Smooth muscle cell (in vitro differentiated cells): ENCODE results near the gene EPGN. TPM values are rescaled to one million over a fixed set of nuclear protein-coding genes. Genes with fewer than 3 reads are reported as not detected.

ENCODE experiments used
- DNase-seq: peaks from one replicate; lab custom pipeline; 2025; ENCODE audit not compliant: unreplicated experiment; lab: John Stamatoyannopoulos, UW
- H2AFZ ChIP-seq: fragments of 200-600 bp; sonication (generic); 2 replicates; pipeline ENCODE4 v1.6.0; 2016; ENCODE audit warnings: antibody characterized with exemption, low read depth, mild to moderate bottlenecking
- H3F3A ChIP-seq: fragments of 200-600 bp; sonication (generic); 2 replicates; pipeline ENCODE4 v1.6.0; 2017; ENCODE audit warnings: antibody characterized with exemption, low read depth
- H3K27ac ChIP-seq: fragments of 200-600 bp; sonication (generic); 2 replicates; pipeline ENCODE4 v1.5.1; 2016; ENCODE audit warnings: low read depth, mild to moderate bottlenecking
- H3K27me3 ChIP-seq: fragments of 200-600 bp; sonication (generic); 2 replicates; pipeline ENCODE4 v1.6.1; 2016; ENCODE audit warnings: low read depth, mild to moderate bottlenecking
- H3K36me3 ChIP-seq: fragments of 200-600 bp; sonication (generic); 2 replicates; pipeline ENCODE4 v1.5.1; 2016; ENCODE audit warnings: low read depth
- H3K4me1 ChIP-seq: fragments of 200-600 bp; sonication (generic); 2 replicates; pipeline ENCODE4 v1.5.1; 2016; ENCODE audit warnings: low read depth
- H3K4me2 ChIP-seq: fragments of 200-600 bp; sonication (generic); 2 replicates; pipeline ENCODE4 v1.6.0; 2016; ENCODE audit warnings: mild to moderate bottlenecking
- H3K4me3 ChIP-seq: fragments of 200-600 bp; sonication (generic); 2 replicates; pipeline ENCODE4 v1.5.1; 2016; ENCODE audit warnings: mild to moderate bottlenecking
- H3K79me2 ChIP-seq: fragments of 200-600 bp; sonication (generic); 2 replicates; pipeline ENCODE4 v1.6.0; 2016; ENCODE audit warnings: low read depth, mild to moderate bottlenecking
- H3K9ac ChIP-seq: fragments of 200-600 bp; sonication (generic); 2 replicates; pipeline ENCODE4 v1.6.0; 2016; ENCODE audit warnings: low read depth
- H3K9me3 ChIP-seq: fragments of 200-600 bp; sonication (generic); replicated peaks from 2 replicates; pipeline ENCODE4 v1.5.1; 2016; ENCODE audit warnings: low read depth
- H4K20me1 ChIP-seq: fragments of 200-600 bp; sonication (generic); 2 replicates; pipeline ENCODE4 v1.6.0; 2016; ENCODE audit warnings: low read depth
- CTCF ChIP-seq: fragments of 200-600 bp; sonication (generic); IDR thresholded peaks from 2 replicates; pipeline ENCODE4 v1.5.1; 2017; ENCODE audit warnings: borderline replicate concordance, mild to moderate bottlenecking, antibody characterized with exemption; ENCODE audit not compliant: insufficient read depth, poor library complexity, severe bottlenecking
- whole genome bisulfite sequencing: methylation state at CpG from one replicate; pipeline ENCODE4 v1.1.7; 2016; ENCODE audit warnings: low lambda C conversion rate; 5-methylcytosine and 5-hydroxymethylcytosine counted together
- polyA plus RNA-seq: library from polyadenylated mRNA; unstranded; fragments of >200 nt; fragmentation: Nextera tagmentation; extraction: Ambion mirVana; gene quantifications from 2 replicates; pipeline ENCODE4 v1.2.1, GENCODE V29; 2016
- total RNA-seq: library from RNA; depleted of rRNA; stranded (reverse); fragments of >200 nt; gene quantifications from 2 replicates; pipeline ENCODE4 v1.2.3, GENCODE V29; 2014

Gene EPGN
- total and polyA plus RNA-seq, 2 experiments from 2014 or later, result 1.6 to 31.8 TPM

GRCh38 chr4:74319470-74319869 is 11.2 kb downstream of the EPGN start:
- no peak for TF ChIP-seq CTCF
- Histone ChIP-seq H3K36me3 (no peaks in the 10 kb centered on the region), H3K4me3 (no peak overlapping the region), H3K4me2 (no peak overlapping the region), H4K20me1 (no peaks in the 10 kb centered on the region), H3K9me3 (no peaks in the 10 kb centered on the region), H3K4me1 (no peaks in the 10 kb centered on the region), H2AFZ (no peak overlapping the region), H3K27me3 (no peaks in the 10 kb centered on the region), H3K27ac (peak overlapping the region; percentile 35), H3K9ac (no peak overlapping the region), H3F3A (no peaks in the 10 kb centered on the region), H3K79me2 (no peaks in the 10 kb centered on the region)
- DNase-seq, result no peak
- WGBS, result 64% methylated on average over 6 of the region's 6 CpGs

GRCh38 chr4:74320559-74321118 is 12.4 kb downstream of the EPGN start:
- Histone ChIP-seq H4K20me1 (no peaks in the 10 kb centered on the region), H3F3A (no peaks in the 10 kb centered on the region), H3K4me1 (no peaks in the 10 kb centered on the region), H3K36me3 (no peaks in the 10 kb centered on the region), H3K79me2 (no peaks in the 10 kb centered on the region), H3K27ac (peak overlapping the region; percentile 35), H2AFZ (peak overlapping the region; percentile 66), H3K9ac (no peak overlapping the region), H3K27me3 (no peaks in the 10 kb centered on the region), H3K4me3 (no peak overlapping the region), H3K4me2 (peak overlapping the region; percentile 37), H3K9me3 (no peaks in the 10 kb centered on the region)
- DNase-seq, result no peak
- 35% methylated on average over 4 of the region's 4 CpGs for WGBS
- peak; percentile 59 for TF ChIP-seq CTCF

GRCh38 chr4:74322301-74322700 is 14.0 kb downstream of the EPGN start:
- no peak overlapping the region for H3K4me3 ChIP-seq
- H3K79me2 ChIP-seq, result no peaks in the 10 kb centered on the region
- H2AFZ ChIP-seq, result no peak overlapping the region
- no peaks in the 10 kb centered on the region for H3K36me3 ChIP-seq
- no peak overlapping the region for H3K27ac ChIP-seq
- WGBS, result 86% methylated on average over 3 of the region's 3 CpGs
- H3K4me2 ChIP-seq, result no peak overlapping the region
- no peak for DNase-seq
- no peak overlapping the region for H3K9ac ChIP-seq
- TF ChIP-seq CTCF, result no peak
- no peaks in the 10 kb centered on the region for H3K27me3 ChIP-seq
- no peaks in the 10 kb centered on the region for H4K20me1 ChIP-seq
- no peaks in the 10 kb centered on the region for H3K4me1 ChIP-seq
- no peaks in the 10 kb centered on the region for H3K9me3 ChIP-seq
- H3F3A ChIP-seq, result no peaks in the 10 kb centered on the region

- H3K4me2 ChIP-seq, result no peak overlapping the region
- H3F3A ChIP-seq, result no peaks in the 10 kb centered on the region
- H4K20me1 ChIP-seq, result no peaks in the 10 kb centered on the region
- TF ChIP-seq CTCF, result no peak
- H3K4me1 ChIP-seq, result no peaks in the 10 kb centered on the region
- DNase-seq, result no peak
- H3K9me3 ChIP-seq, result no peaks in the 10 kb centered on the region
- no peak overlapping the region for H3K4me3 ChIP-seq
- no peaks in the 10 kb centered on the region for H3K36me3 ChIP-seq
- no peak overlapping the region for H3K9ac ChIP-seq
- H3K27me3 ChIP-seq, result no peaks in the 10 kb centered on the region
- H3K27ac ChIP-seq, result no peak overlapping the region
- 88% methylated on average over 4 of the region's 4 CpGs for WGBS
- no peak overlapping the region for H2AFZ ChIP-seq
- H3K79me2 ChIP-seq, result no peaks in the 10 kb centered on the region
These were observed 15.4 kb downstream of the EPGN start for GRCh38 chr4:74323663-74324062.
